PC-9 (cell line): ENCODE measurements around the gene BTBD16. TPM values are rescaled to one million over a fixed set of nuclear protein-coding genes. Genes with fewer than 3 reads are reported as not detected.

Experiments
- BruUV-seq: library from RNA; stranded (reverse); fragments of 400-500 nt; replicated peaks from 2 replicates; lab custom pipeline; 2021; lab: Mats Ljungman, UMichigan
- CTCF ChIA-PET: fragments of 300-600 bp; sonication (Branson Sonifier 250); formaldehyde crosslinking; loops from one replicate; lab custom pipeline; 2022; ENCODE audit warnings: antibody characterized with exemption; lab: Charles Lee
- POLR2A ChIA-PET: fragments of 300-600 bp; sonication (Branson Sonifier 250); formaldehyde crosslinking; loops from one replicate; lab custom pipeline; 2022; ENCODE audit warnings: antibody characterized with exemption; ENCODE audit not compliant: unreplicated experiment; lab: Charles Lee
- DNase-seq, 2 experiments: peaks; one replicate each; pipeline versions ENCODE4 v3.0.0 to v3.0.0-alpha.2; 2015 to 2022; ENCODE audit warnings: mixed read lengths in 1 of 2
- H2AFZ ChIP-seq: fragments of 200-600 bp; sonication (generic); 2 replicates; pipeline ENCODE4 v1.8.1; 2017; ENCODE audit warnings: antibody characterized with exemption
- H3F3A ChIP-seq: fragments of 200-600 bp; sonication (generic); 2 replicates; pipeline ENCODE4 v1.8.1; 2017; ENCODE audit warnings: antibody characterized with exemption, mild to moderate bottlenecking, low read depth; ENCODE audit not compliant: insufficient read depth
- H3K27ac ChIP-seq: fragments of 200-600 bp; sonication (generic); 2 replicates; pipeline ENCODE4 v1.6.1; 2016; ENCODE audit warnings: mixed run types
- H3K27me3 ChIP-seq: fragments of 200-600 bp; sonication (generic); 2 replicates; pipeline ENCODE4 v1.6.1; 2016; ENCODE audit warnings: low read depth, mixed run types; ENCODE audit not compliant: insufficient read depth
- H3K36me3 ChIP-seq: fragments of 200-600 bp; sonication (generic); 2 replicates; pipeline ENCODE4 v1.6.1; 2016; ENCODE audit warnings: low read depth, mixed run types
- H3K4me1 ChIP-seq: fragments of 200-600 bp; sonication (generic); replicated peaks from 2 replicates; pipeline ENCODE4 v1.6.1; 2016; ENCODE audit warnings: mixed run types; ENCODE audit not compliant: insufficient read depth
- H3K4me2 ChIP-seq: fragments of 200-600 bp; sonication (generic); 2 replicates; pipeline ENCODE4 v1.6.1; 2017; ENCODE audit warnings: mixed run types
- H3K4me3 ChIP-seq: fragments of 200-600 bp; sonication (generic); 2 replicates; pipeline ENCODE4 v1.6.1; 2016; ENCODE audit warnings: mixed run types
- H3K79me2 ChIP-seq: fragments of 200-600 bp; sonication (generic); 2 replicates; pipeline ENCODE4 v1.6.1; 2017; ENCODE audit warnings: low read depth, mixed run types
- H3K9me2 ChIP-seq: fragments of 200-600 bp; sonication (generic); 2 replicates; pipeline ENCODE4 v1.8.1; 2017; ENCODE audit warnings: mild to moderate bottlenecking; ENCODE audit not compliant: insufficient read depth
- H3K9me3 ChIP-seq: fragments of 200-600 bp; sonication (generic); 2 replicates; pipeline ENCODE4 v1.8.1; 2016; ENCODE audit warnings: low read depth; ENCODE audit not compliant: insufficient read depth
- H4K20me1 ChIP-seq: fragments of 200-600 bp; sonication (generic); 2 replicates; pipeline ENCODE4 v1.8.1; 2017; ENCODE audit not compliant: insufficient read depth
- CTCF ChIP-seq: fragments of 200-600 bp; sonication (generic); conservative IDR thresholded peaks from 2 replicates; pipeline ENCODE4 v1.6.1; 2017; ENCODE audit warnings: mixed run types, antibody characterized with exemption, mild to moderate bottlenecking, moderate library complexity
- EZH2 ChIP-seq: fragments of 200-600 bp; sonication (generic); IDR thresholded peaks from 2 replicates; pipeline ENCODE4 v1.8.0; 2017; ENCODE audit warnings: antibody characterized with exemption, low read depth
- intact Hi-C: fragments of 100-400 bp; cut with micrococcal nuclease; formaldehyde crosslinking; loops from one replicate; pipeline ENCODE4 v1.10.0; 2022; ENCODE audit not compliant: unreplicated experiment
- total RNA-seq: library from RNA; stranded (reverse); gene quantifications from 2 replicates; pipeline ENCODE4 v1.2.3, GENCODE V29; 2021

BTBD16 gene
- total RNA-seq, 1 experiment from 2014 or later, result 0.37 TPM

GRCh38 chr10:122288262-122288661, 17.2 kb downstream of the BTBD16 start:
- no peak for TF ChIP-seq CTCF
- no peak for TF ChIP-seq EZH2
- intact Hi-C loops, result no loop called here
- Histone ChIP-seq H3F3A (peaks cover 11% of the 10 kb centered on the region), H3K79me2 (no peaks in the 10 kb centered on the region), H3K36me3 (no peaks in the 10 kb centered on the region), H3K4me1 (peaks cover 49% of the 10 kb centered on the region), H3K27me3 (no peaks in the 10 kb centered on the region), H3K27ac (no peak overlapping the region), H4K20me1 (no peaks in the 10 kb centered on the region), H3K4me2 (no peak overlapping the region), H3K4me3 (no peak overlapping the region), H2AFZ (no peak overlapping the region), H3K9me3 (no peaks in the 10 kb centered on the region), H3K9me2 (no peaks in the 10 kb centered on the region)
- POLR2A ChIA-PET, result no interaction called here
- BruUV-seq, result no TSS peak
- no peak for DNase-seq
- CTCF ChIA-PET, result interaction anchor here (1.1 kb wide), 1 partner anchor 8 kb away, joined by 3 read pairs; no protein-coding TSS in a partner anchor

- no peak for TF ChIP-seq CTCF
- no peak for TF ChIP-seq EZH2
- intact Hi-C loops, result no loop called here
- no peak overlapping the region for H2AFZ ChIP-seq
- H3K27me3 ChIP-seq, result no peaks in the 10 kb centered on the region
- no peaks in the 10 kb centered on the region for H3K36me3 ChIP-seq
- peaks cover 15% of the 10 kb centered on the region for H3F3A ChIP-seq
- peaks cover 56% of the 10 kb centered on the region for H3K4me1 ChIP-seq
- POLR2A ChIA-PET, result no interaction called here
- H3K4me2 ChIP-seq, result no peak overlapping the region
- no peak for DNase-seq
- H3K27ac ChIP-seq, result no peak overlapping the region
- H3K9me3 ChIP-seq, result no peaks in the 10 kb centered on the region
- no TSS peak for BruUV-seq
- CTCF ChIA-PET, result interaction anchor here (1.1 kb wide), 1 partner anchor 9 kb away, joined by 3 read pairs; no protein-coding TSS in a partner anchor
- H3K9me2 ChIP-seq, result no peaks in the 10 kb centered on the region
- H4K20me1 ChIP-seq, result no peaks in the 10 kb centered on the region
- H3K4me3 ChIP-seq, result no peak overlapping the region
- no peaks in the 10 kb centered on the region for H3K79me2 ChIP-seq
Observed at GRCh38 chr10:122288917-122289316, 17.8 kb downstream of the BTBD16 start.

- peaks cover 70% of the 10 kb centered on the region for H3K4me1 ChIP-seq
- no peak overlapping the region for H3K27ac ChIP-seq
- no peak overlapping the region for H2AFZ ChIP-seq
- H3K27me3 ChIP-seq, result no peaks in the 10 kb centered on the region
- ChIA-PET POLR2A (no interaction called here), CTCF (no interaction called here)
- no peaks in the 10 kb centered on the region for H3K9me3 ChIP-seq
- no peaks in the 10 kb centered on the region for H3K79me2 ChIP-seq
- no peak overlapping the region for H3K4me3 ChIP-seq
- no peaks in the 10 kb centered on the region for H3K9me2 ChIP-seq
- BruUV-seq, result no TSS peak
- H3K36me3 ChIP-seq, result no peaks in the 10 kb centered on the region
- H4K20me1 ChIP-seq, result no peaks in the 10 kb centered on the region
- H3F3A ChIP-seq, result peaks cover 26% of the 10 kb centered on the region
- no peak overlapping the region for H3K4me2 ChIP-seq
- TF ChIP-seq CTCF, result no peak
- TF ChIP-seq EZH2, result no peak
- DNase-seq, result no peak
- intact Hi-C loops, result loop anchor here (10.0 kb wide), 1 partner anchor 84 kb away; the partner anchor contains the start of gene PLEKHA1
Observed at GRCh38 chr10:122290334-122290733, 19.2 kb downstream of the BTBD16 start.
